KOPT-K1 (cell line): ENCODE results near the gene TANC1.

Experiments
- H3K27ac ChIP-seq: fragments of 200-600 bp; sonication (generic); 2 replicates; pipeline ENCODE4 v1.5.1; 2016; ENCODE audit warnings: antibody characterized with exemption, mild to moderate bottlenecking, low read depth, low read length; ENCODE audit not compliant: poor library complexity, severe bottlenecking
- H3K36me3 ChIP-seq: fragments of 200-600 bp; sonication (generic); 2 replicates; pipeline ENCODE4 v1.5.1; 2017; ENCODE audit warnings: antibody characterized with exemption, mild to moderate bottlenecking, low read length, moderate library complexity; ENCODE audit not compliant: insufficient read depth
- H3K9me3 ChIP-seq: fragments of 200-600 bp; sonication (generic); 2 replicates; pipeline ENCODE4 v1.5.1; 2017; ENCODE audit warnings: antibody characterized with exemption, low read length, mild to moderate bottlenecking; ENCODE audit not compliant: insufficient read depth, poor library complexity, severe bottlenecking

The TANC1 gene

DNA sequence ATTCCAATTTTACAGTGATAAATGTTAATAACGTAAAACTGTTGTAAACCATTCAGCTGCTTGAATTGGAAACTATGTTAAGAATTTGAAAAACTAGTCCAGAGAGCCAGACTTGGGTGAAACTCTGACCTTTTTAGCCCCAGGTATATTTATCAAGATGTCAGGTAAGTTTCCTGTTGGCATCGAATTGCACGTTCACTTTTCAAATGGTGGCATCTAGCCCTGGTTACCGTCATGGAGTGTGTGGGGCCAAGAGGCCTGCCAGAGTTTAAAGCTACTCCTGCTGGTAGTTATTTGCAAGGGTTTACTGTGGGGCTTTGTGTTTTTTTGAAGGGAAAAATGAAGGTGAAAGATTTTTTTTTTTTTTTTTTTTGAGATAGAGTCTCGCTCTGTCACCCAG is 208.1 kb downstream of the TANC1 start:
- Histone ChIP-seq H3K9me3 (no peaks in the 10 kb centered on the region), H3K27ac (no peak overlapping the region), H3K36me3 (no peaks in the 10 kb centered on the region)

DNA sequence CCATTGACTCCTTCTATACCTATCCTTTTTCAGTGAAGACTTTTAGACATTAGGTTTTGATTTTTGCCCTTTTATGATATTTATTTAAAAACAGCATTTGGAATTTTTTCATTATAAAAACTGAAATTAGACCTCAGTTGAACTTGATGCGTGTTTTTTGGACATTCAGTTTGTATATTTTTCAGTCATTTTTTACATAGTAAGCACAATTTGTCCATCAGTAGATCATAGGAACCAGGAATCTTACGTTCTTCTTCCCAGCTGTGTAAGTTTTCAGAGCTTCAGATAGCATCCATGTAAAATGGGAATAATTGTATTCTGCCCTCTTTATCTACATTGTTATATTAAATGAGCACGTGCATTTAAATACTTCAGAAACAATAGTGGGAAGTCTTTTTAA is 208.9 kb downstream of the TANC1 start:
- Histone ChIP-seq H3K27ac (no peak overlapping the region), H3K36me3 (no peaks in the 10 kb centered on the region), H3K9me3 (no peaks in the 10 kb centered on the region)

DNA sequence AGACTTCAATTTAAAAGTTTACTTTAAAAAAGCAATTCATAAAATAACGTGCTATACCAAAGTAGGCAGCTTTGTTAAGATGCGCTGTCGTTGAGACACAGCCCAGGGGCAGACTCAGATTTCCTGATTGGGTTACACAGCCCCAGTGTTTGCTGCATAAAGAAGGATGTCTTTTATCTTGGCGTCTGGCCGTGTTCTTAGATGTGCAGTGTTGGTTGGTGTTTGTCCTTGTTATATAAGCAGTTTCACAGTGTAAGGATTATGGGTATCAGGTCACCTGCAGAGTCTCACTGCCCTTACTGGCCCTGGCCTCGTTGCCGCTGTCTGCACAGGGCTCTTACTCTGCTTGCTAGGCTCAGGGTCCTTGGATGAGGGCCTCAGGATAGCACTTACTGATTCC is 209.5 kb downstream of the TANC1 start:
- Histone ChIP-seq H3K27ac (no peak overlapping the region), H3K9me3 (no peaks in the 10 kb centered on the region), H3K36me3 (no peaks in the 10 kb centered on the region)

DNA sequence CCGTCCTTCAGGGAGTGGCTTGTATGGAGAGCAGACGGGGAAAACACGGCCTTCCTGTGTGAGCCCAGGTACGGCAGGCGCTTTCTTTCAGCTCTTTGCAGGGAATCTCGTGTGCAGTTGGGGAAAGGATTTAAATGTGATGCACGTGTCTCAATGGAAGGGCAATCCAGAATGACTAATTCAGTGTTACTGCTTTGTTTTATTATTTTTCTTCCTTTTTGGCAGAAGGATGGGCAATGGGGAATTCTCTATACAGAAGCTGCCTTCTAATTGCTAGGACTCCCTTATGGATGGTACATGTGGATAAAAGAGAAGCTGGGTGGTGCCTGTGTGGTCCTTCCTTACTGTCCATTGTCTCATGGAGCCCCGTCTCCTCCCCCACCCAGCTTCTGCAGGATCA is 210.7 kb downstream of the TANC1 start:
- Histone ChIP-seq H3K9me3 (no peaks in the 10 kb centered on the region), H3K36me3 (no peaks in the 10 kb centered on the region), H3K27ac (no peak overlapping the region)

DNA sequence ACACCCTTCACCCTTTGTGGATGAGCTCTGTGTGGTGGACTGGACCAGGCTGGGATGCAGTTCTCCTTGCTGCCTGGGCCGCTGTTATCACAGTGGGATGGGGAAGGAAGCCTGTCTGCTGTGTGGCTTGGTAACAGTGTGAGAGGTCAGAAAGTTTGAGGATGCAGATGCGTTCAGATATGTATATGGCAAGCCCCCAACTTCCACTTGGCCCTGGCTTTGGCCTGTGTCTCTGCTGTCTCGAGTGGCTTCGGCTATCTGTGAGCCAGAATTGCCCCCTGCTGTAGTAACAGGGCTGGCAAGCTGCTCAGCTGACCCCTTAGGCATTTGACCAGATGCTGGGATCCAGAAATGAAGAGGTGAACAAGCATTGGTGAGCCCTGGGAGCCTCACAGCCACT is 211.3 kb downstream of the TANC1 start:
- H3K9me3 ChIP-seq = no peaks in the 10 kb centered on the region
- no peaks in the 10 kb centered on the region for H3K36me3 ChIP-seq
- no peak overlapping the region for H3K27ac ChIP-seq

DNA sequence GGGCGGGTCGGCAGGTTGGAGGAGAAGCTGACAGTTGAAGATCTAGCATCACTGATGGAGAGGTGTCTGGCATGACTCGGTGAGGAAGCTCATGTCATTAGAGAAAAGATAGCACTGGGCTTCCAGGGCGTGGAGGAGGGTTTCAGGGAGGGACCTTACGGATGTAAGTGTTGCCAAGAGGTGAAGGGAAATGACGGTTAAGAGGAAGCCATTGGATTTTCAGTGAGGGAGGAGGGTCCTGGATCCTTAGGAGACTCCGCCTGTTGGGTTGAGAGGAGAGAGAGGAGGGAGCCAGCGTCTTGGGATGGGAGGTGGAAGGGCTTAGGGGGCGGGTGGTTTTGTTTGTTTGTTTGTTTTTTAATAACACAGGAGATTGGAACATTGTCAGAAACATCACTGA is 214.9 kb downstream of the TANC1 start:
- Histone ChIP-seq H3K27ac (no peak overlapping the region), H3K9me3 (no peaks in the 10 kb centered on the region), H3K36me3 (no peaks in the 10 kb centered on the region)

DNA sequence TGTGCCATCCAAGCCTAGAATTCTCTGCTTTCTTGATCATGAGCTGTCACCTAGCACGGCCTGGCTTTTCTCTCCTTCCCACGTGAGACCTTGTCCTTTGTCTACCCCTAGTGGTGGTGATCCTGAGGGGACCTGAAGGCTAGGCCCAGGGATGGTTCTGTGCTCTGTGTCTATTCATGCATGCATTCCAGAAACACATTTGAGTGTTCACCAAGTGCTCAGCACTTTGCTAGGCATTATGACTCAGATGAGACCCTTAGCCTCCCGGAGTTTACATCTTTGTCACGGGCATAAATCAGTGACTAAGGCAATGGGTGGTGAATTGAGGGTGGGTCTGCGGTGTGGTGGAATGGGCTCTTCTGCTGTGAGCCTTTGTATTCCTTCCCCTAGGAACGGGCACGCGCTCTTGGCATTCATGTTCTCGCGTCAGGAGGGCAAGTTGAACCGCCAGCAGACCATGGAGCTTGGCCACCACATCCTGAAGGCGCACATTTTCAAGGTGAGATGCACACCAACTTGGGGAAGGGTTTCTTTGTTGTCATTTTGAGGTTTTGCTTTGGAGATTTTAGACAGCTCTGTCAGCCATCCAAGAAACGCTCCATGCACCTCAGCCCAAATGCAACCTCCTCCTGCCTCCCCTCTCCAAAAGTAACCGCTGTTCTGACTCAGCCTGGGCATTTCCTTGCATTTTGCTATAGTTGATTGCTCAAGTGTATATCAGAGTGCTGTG is 217.1 kb downstream of the TANC1 start:
- no peaks in the 10 kb centered on the region for H3K9me3 ChIP-seq
- H3K27ac ChIP-seq = no peak overlapping the region
- H3K36me3 ChIP-seq = no peaks in the 10 kb centered on the region

DNA sequence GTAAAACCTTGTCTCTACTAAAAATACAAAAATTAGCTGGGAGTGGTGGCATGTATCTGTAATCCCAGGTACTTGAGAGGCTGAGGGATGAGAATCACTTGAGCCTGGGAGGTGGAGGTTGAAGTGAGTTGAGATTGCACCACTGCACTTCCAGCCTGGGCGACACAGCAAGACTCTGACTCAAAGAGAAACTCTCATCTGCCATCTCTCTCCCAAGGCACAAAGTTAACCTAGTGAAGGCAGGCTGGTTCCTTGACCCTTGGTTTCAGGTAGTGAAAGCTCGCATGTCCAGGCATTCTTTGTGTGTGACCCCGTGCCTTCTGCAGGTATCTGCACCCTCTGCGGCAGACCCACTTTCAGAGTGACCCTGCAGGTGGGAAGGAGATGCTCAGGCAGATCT is 218.0 kb downstream of the TANC1 start:
- H3K9me3 ChIP-seq = no peaks in the 10 kb centered on the region
- no peaks in the 10 kb centered on the region for H3K36me3 ChIP-seq
- no peak overlapping the region for H3K27ac ChIP-seq

DNA sequence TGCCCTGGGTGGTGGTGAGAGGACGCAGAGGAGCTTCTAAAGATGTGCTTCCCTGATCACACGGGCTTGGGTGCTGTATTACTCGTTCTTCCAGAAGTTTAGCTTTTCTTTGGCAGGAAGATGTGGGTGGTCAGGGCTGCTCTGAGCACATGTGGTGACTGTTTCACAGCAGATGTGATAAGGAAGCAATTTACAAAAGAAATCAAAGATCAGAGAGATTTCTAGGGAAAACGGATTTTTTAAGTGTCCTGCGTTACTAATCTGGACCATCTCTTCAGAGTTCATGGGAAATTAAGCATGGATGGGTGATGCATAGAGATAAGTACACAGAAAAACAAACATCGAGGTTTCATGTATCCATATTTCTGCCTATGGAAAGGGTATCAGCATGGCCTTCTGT is 218.7 kb downstream of the TANC1 start:
- H3K9me3 ChIP-seq = no peaks in the 10 kb centered on the region
- H3K27ac ChIP-seq = no peak overlapping the region
- no peaks in the 10 kb centered on the region for H3K36me3 ChIP-seq

DNA sequence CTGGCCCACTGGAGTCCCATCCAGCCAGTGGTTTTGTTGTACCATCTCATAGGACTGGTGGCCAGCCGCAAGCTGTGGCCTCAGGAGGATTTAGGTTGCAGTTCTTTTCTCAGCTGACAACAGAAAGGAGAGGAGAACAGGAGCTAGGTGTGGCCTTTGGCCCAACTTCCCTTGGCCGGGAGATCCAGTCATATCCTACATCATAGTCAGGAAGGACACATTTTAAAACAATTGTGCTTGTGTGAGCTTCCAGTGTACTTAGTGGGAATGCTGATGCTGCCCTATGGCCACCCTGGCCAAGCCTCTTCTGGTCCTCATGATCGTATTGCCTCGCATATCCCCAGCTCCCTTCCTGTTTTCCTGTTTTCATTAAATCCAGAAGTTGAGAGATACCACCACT is 220.0 kb downstream of the TANC1 start:
- H3K9me3 ChIP-seq = no peaks in the 10 kb centered on the region
- H3K36me3 ChIP-seq = no peaks in the 10 kb centered on the region
- H3K27ac ChIP-seq = no peak overlapping the region

DNA sequence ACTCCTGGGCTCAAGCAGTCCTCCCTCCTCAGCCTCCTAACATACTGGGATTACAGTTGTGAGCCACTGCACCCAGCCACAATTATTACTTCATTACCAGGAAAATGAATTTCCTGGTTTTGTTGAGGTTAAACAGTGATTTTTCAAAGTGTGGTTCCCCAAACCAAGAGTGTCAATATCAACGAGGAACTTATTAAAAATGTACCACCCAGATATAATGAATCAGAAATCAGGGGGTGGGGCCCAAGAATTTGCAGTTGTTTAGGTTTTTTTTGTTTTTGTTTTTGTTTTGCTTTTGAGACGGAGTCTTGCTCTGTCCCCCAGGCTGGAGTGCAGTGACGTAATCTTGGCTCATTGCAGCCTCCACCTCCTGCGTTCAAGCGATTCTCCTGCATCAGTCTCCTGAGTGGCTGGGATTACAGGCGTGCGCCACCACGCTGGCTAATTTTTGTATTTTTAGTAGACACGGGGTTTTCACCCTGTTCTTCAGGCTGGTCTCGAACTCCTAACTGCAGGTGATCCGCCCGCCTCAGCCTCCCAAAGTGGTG is 224.0 kb downstream of the TANC1 start:
- Histone ChIP-seq H3K36me3 (no peaks in the 10 kb centered on the region), H3K27ac (no peak overlapping the region), H3K9me3 (no peaks in the 10 kb centered on the region)

DNA sequence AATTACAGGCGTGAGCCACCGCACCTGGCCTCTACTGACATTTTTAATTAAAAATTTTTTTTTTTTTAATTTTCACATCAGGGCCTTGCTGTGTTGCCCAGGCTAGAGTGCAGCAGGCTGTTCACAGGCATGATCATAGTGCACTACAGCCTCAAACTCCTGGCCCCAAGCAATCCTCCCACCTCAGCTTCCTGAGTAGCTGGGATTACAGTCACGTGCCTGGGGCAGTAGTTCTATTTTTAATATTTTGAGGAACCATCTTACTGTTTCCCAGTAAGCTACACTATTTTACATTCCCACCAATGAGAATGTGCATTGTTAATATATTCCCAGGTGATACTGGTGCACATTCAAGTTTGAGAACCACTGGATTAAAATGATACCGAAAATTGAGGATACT is 225.4 kb downstream of the TANC1 start:
- Histone ChIP-seq H3K9me3 (no peaks in the 10 kb centered on the region), H3K36me3 (no peaks in the 10 kb centered on the region), H3K27ac (no peak overlapping the region)

DNA sequence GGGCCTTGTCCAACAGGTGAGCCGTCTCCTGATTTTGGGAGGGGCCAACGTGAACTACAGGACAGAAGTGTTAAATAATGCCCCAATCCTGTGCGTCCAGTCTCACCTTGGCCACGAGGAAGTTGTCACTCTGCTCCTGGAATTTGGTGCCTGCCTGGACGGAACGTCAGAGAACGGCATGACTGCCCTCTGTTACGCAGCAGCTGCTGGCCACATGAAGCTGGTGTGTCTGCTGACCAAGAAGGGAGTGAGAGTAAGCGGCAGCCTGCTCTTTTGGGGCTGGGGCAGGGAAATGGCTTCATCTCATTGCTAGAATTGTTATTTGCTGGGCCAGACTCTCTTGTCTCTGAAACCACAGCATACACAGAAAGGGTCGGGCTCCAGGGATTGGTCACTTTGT is 225.8 kb downstream of the TANC1 start:
- no peak overlapping the region for H3K27ac ChIP-seq
- no peaks in the 10 kb centered on the region for H3K9me3 ChIP-seq
- no peaks in the 10 kb centered on the region for H3K36me3 ChIP-seq

DNA sequence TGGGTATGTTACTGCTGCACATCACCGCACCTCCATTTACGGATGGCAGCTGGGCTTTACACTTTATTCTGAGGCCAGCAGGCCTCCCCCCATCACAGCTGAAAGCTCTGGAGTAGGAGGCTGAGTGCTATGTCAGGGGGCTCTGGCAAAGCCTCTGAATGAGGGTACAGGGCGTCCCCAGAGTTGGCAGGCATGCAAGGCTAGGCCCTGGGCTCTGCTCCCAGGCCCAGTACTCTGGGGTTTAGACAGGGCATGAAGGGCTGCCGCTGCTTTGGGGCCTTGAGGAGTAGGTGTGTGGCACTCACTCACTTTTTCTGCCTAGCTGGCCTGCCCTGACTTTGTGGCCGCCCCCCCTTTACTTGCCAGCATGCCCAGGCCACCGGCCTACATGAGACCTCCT is 227.3 kb downstream of the TANC1 start:
- no peaks in the 10 kb centered on the region for H3K9me3 ChIP-seq
- H3K36me3 ChIP-seq = no peaks in the 10 kb centered on the region
- H3K27ac ChIP-seq = no peak overlapping the region

DNA sequence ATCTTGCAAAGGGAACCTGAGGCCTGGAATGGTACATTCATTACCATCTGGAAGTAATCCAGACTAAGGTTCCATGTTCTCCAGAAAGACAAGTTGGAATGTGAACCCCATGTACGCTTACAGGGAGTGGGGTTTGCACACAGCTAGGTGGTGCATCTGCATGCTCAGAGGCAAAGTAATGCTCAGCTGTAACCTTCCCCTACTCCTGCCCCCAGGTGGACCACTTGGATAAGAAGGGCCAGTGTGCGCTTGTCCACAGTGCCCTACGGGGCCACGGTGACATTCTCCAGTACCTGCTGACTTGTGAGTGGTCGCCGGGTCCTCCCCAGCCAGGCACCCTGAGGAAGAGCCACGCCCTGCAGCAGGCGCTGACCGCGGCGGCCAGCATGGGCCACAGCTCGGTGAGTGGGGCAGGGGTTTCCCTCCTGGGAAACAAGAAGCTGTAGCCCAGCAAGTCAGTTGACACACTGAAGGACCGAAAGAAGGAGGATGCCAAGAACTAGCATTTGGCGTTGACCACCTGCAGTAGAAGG is 228.0 kb downstream of the TANC1 start:
- H3K9me3 ChIP-seq = no peaks in the 10 kb centered on the region
- H3K36me3 ChIP-seq = no peaks in the 10 kb centered on the region
- no peak overlapping the region for H3K27ac ChIP-seq

DNA sequence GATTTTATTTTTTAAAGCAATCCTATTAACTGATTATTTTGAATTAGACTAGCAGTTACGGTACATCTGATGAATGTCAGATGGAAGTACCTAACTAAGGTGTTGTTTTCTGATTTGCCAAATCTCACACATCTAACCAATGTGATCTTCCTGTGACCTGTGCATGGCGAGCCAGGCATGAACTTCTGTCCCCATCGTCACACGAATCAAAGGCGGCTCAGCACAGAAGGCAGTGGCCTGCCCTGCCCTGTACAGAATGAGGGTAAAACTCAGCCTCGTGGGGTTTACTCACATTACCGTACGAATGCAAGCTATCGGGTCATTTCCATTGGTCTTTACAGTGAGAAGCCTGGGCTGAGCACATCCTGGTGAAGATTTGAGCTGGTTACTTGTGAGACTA is 230.8 kb downstream of the TANC1 start:
- H3K36me3 ChIP-seq = no peaks in the 10 kb centered on the region
- H3K27ac ChIP-seq = no peak overlapping the region
- H3K9me3 ChIP-seq = no peaks in the 10 kb centered on the region
